SU-DHL-6 (cell line): ENCODE measurements around the gene COX6B2.

Experiments used
- H2AFZ ChIP-seq: fragments of 200-600 bp; sonication (generic); 2 replicates; pipeline ENCODE4 v1.6.1; 2014; ENCODE audit warnings: low read depth, mild to moderate bottlenecking, moderate library complexity, mixed read lengths, antibody characterized with exemption, low read length; ENCODE audit not compliant: severe bottlenecking
- H3F3A ChIP-seq: fragments of 200-600 bp; shearing (Covaris generic); 2 replicates; pipeline ENCODE4 v1.6.0; 2016; ENCODE audit warnings: antibody characterized with exemption, mild to moderate bottlenecking; ENCODE audit not compliant: insufficient read depth
- H3K27ac ChIP-seq: fragments of 200-600 bp; sonication (generic); 2 replicates; pipeline ENCODE4 v1.5.1; 2016; ENCODE audit warnings: low read depth, mild to moderate bottlenecking, low read length, moderate library complexity, mixed read lengths
- H3K27me3 ChIP-seq: fragments of 200-600 bp; sonication (generic), shearing (Covaris generic); 2 replicates; pipeline ENCODE4 v1.6.0; 2014; ENCODE audit warnings: mild to moderate bottlenecking, low read length
- H3K36me3 ChIP-seq: fragments of 200-600 bp; sonication (generic); 2 replicates; pipeline ENCODE4 v1.6.1; 2014; ENCODE audit warnings: mild to moderate bottlenecking, low read length, mixed read lengths
- H3K4me2 ChIP-seq: fragments of 300-600, 200-600 bp; shearing (Covaris generic), sonication (generic); 2 replicates; pipeline ENCODE4 v1.6.0; 2014; ENCODE audit warnings: low read length, low read depth, mild to moderate bottlenecking; ENCODE audit not compliant: poor library complexity, severe bottlenecking
- H3K4me3 ChIP-seq: fragments of 200-600 bp; sonication (generic); 2 replicates; pipeline ENCODE4 v1.5.1; 2014; ENCODE audit warnings: antibody characterized with exemption, low read length, mild to moderate bottlenecking, mixed read lengths; ENCODE audit not compliant: insufficient read depth, poor library complexity, severe bottlenecking
- H3K79me2 ChIP-seq: fragments of 200-600 bp; sonication (generic); 2 replicates; pipeline ENCODE4 v1.6.1; 2014; ENCODE audit warnings: mild to moderate bottlenecking, low read length, moderate library complexity; ENCODE audit not compliant: insufficient read depth
- H3K9ac ChIP-seq: fragments of 200-600 bp; sonication (generic); 2 replicates; pipeline ENCODE4 v1.7.0; 2014; ENCODE audit warnings: mild to moderate bottlenecking, low read length
- H3K9me2 ChIP-seq: fragments of 200-600 bp; sonication (generic); replicated peaks from 2 replicates; pipeline ENCODE4 v1.6.1; 2014; ENCODE audit warnings: low read length; ENCODE audit not compliant: insufficient read depth
- H3K9me3 ChIP-seq: fragments of 200-600 bp; sonication (generic); 2 replicates; pipeline ENCODE4 v1.6.1; 2014; ENCODE audit warnings: low read length, mixed read lengths; ENCODE audit not compliant: insufficient read depth
- H4K20me1 ChIP-seq: fragments of 200-600 bp; sonication (generic); 2 replicates; pipeline ENCODE4 v1.6.1; 2014; ENCODE audit warnings: low read depth, mild to moderate bottlenecking, antibody characterized with exemption, low read length, moderate library complexity, mixed read lengths
- EZH2phosphoT487 ChIP-seq: fragments of 200-600 bp; sonication (generic), shearing (Covaris generic); conservative IDR thresholded peaks from 2 replicates; pipeline ENCODE4 v1.6.1; 2018; ENCODE audit warnings: mild to moderate bottlenecking, antibody characterized with exemption, low read length, moderate library complexity, mixed read lengths
- TF ChIP-seq, protein P1 (sequence below): fragments of 200-600 bp; sonication (generic); IDR thresholded peaks from one replicate; pipeline ENCODE4 v1.5.1; 2017; ENCODE audit warnings: antibody characterized with exemption, mild to moderate bottlenecking, low read length, moderate library complexity; ENCODE audit not compliant: insufficient read depth, poor library complexity, severe bottlenecking

The COX6B2 gene

GRCh38 chr19:55362174-55362989, 7.9 kb upstream of the COX6B2 start:
- TF ChIP-seq, protein P1, sequence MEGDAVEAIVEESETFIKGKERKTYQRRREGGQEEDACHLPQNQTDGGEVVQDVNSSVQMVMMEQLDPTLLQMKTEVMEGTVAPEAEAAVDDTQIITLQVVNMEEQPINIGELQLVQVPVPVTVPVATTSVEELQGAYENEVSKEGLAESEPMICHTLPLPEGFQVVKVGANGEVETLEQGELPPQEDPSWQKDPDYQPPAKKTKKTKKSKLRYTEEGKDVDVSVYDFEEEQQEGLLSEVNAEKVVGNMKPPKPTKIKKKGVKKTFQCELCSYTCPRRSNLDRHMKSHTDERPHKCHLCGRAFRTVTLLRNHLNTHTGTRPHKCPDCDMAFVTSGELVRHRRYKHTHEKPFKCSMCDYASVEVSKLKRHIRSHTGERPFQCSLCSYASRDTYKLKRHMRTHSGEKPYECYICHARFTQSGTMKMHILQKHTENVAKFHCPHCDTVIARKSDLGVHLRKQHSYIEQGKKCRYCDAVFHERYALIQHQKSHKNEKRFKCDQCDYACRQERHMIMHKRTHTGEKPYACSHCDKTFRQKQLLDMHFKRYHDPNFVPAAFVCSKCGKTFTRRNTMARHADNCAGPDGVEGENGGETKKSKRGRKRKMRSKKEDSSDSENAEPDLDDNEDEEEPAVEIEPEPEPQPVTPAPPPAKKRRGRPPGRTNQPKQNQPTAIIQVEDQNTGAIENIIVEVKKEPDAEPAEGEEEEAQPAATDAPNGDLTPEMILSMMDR = no peak
- TF ChIP-seq EZH2phosphoT487 = no peak
- no peak overlapping the region for H3K9ac ChIP-seq
- H3K9me2 ChIP-seq = no peaks in the 10 kb centered on the region
- H4K20me1 ChIP-seq = no peaks in the 10 kb centered on the region
- H3K36me3 ChIP-seq = no peaks in the 10 kb centered on the region
- H3K9me3 ChIP-seq = no peaks in the 10 kb centered on the region
- H3K79me2 ChIP-seq = no peaks in the 10 kb centered on the region
- H3K27ac ChIP-seq = no peak overlapping the region
- no peak overlapping the region for H3K4me2 ChIP-seq
- H3K4me3 ChIP-seq = no peak overlapping the region
- no peaks in the 10 kb centered on the region for H3F3A ChIP-seq
- H2AFZ ChIP-seq = no peak overlapping the region
- H3K27me3 ChIP-seq = no peaks in the 10 kb centered on the region

GRCh38 chr19:55360902-55361301, 6.4 kb upstream of the COX6B2 start:
- no peaks in the 10 kb centered on the region for H3K79me2 ChIP-seq
- no peaks in the 10 kb centered on the region for H3K36me3 ChIP-seq
- H3K27ac ChIP-seq = no peak overlapping the region
- H3K27me3 ChIP-seq = no peaks in the 10 kb centered on the region
- no peak overlapping the region for H2AFZ ChIP-seq
- no peaks in the 10 kb centered on the region for H3K9me3 ChIP-seq
- no peaks in the 10 kb centered on the region for H4K20me1 ChIP-seq
- H3K4me3 ChIP-seq = no peak overlapping the region
- TF ChIP-seq, protein P1 = no peak
- no peak for TF ChIP-seq EZH2phosphoT487
- H3K4me2 ChIP-seq = no peak overlapping the region
- H3K9me2 ChIP-seq = no peaks in the 10 kb centered on the region
- no peaks in the 10 kb centered on the region for H3F3A ChIP-seq
- no peak overlapping the region for H3K9ac ChIP-seq

GRCh38 chr19:55358943-55359908, 4.7 kb upstream of the COX6B2 start:
- H3K79me2 ChIP-seq = no peaks in the 10 kb centered on the region
- no peaks in the 10 kb centered on the region for H4K20me1 ChIP-seq
- no peaks in the 10 kb centered on the region for H3K36me3 ChIP-seq
- no peak overlapping the region for H3K9ac ChIP-seq
- no peaks in the 10 kb centered on the region for H3K9me2 ChIP-seq
- no peak overlapping the region for H3K4me2 ChIP-seq
- no peak overlapping the region for H3K27ac ChIP-seq
- H3F3A ChIP-seq = no peaks in the 10 kb centered on the region
- no peak for TF ChIP-seq EZH2phosphoT487
- TF ChIP-seq, protein P1 = no peak
- H2AFZ ChIP-seq = no peak overlapping the region
- no peaks in the 10 kb centered on the region for H3K9me3 ChIP-seq
- H3K4me3 ChIP-seq = no peak overlapping the region
- H3K27me3 ChIP-seq = no peaks in the 10 kb centered on the region
